ENCODE results near the gene PLVAP. TPM values are rescaled to one million over a fixed set of nuclear protein-coding genes. Genes with fewer than 3 reads are reported as not detected.
A peak's percentile ranks its signal among the peaks of the same experiment; 100 is the strongest.

PLVAP gene
- total and polyA plus RNA-seq, 12 donors = 27.9 to 381 (median 84.0) TPM

GRCh38 chr19:17323300-17323963 lies 53.7 kb downstream of the PLVAP start:
- DNase-seq = no peak
- intact Hi-C loops (cut with DNase I) = no loop called here
- Histone ChIP-seq H3K4me1 (replicated peaks in 1 of 2) (peaks cover 4 to 23% of the 10 kb centered on the region in 2 donors), H3K36me3 (replicated peaks in 1 of 2) (peaks cover 0 to 20% of the 10 kb centered on the region in 2 donors), H3K27ac (peak overlapping the region in 2 of 5 donors; percentile 54 to 75), H3K9me3 (replicated peaks in 1 of 3) (no peaks in the 10 kb centered on the region), H3K27me3 (no peaks in the 10 kb centered on the region), H3K4me3 (no peak overlapping the region)
- TF ChIP-seq CTCF (IDR thresholded peaks at IDR 0.05) (no peak), POLR2A (IDR thresholded peaks at IDR 0.05) (no peak)
- WGBS, 4 donors = 29 to 65% (median 48%) methylated on average over 9 to 56 of the region's 56 CpGs

- H3K4me3 ChIP-seq = no peak overlapping the region
- H3K27ac ChIP-seq = peak overlapping the region in 3 of 5 donors; percentile 39 to 54 (median 47)
- H3K4me1 ChIP-seq (replicated peaks in 1 of 2) = peaks cover 0 to 17% of the 10 kb centered on the region in 2 donors
- no peak for TF ChIP-seq CTCF (IDR thresholded peaks at IDR 0.05)
- no peak for TF ChIP-seq POLR2A (IDR thresholded peaks at IDR 0.05)
- peak in 3 of 7 donors; percentile 58 to 69 (median 65) for DNase-seq
- H3K9me3 ChIP-seq (replicated peaks in 1 of 3) = no peaks in the 10 kb centered on the region
- H3K36me3 ChIP-seq (replicated peaks in 1 of 2) = peaks cover 0 to 20% of the 10 kb centered on the region in 2 donors
- intact Hi-C loops (cut with DNase I) = no loop called here
- no peaks in the 10 kb centered on the region for H3K27me3 ChIP-seq
- 34 to 66% (median 62%) methylated on average over 4 to 10 of the region's 10 CpGs for WGBS, 4 donors
These were observed 54.3 kb downstream of the PLVAP start for GRCh38 chr19:17322854-17323253.

GRCh38 chr19:17321655-17322489 lies 55.3 kb downstream of the PLVAP start:
- Histone ChIP-seq H3K9me3 (replicated peaks in 1 of 3) (no peaks in the 10 kb centered on the region), H3K36me3 (replicated peaks in 1 of 2) (peaks cover 0 to 22% of the 10 kb centered on the region in 2 donors), H3K4me1 (replicated peaks in 1 of 2) (peaks cover 0 to 9% of the 10 kb centered on the region in 2 donors), H3K27ac (peak overlapping the region in 2 of 5 donors; percentile 47 to 54), H3K27me3 (no peaks in the 10 kb centered on the region), H3K4me3 (no peak overlapping the region)
- intact Hi-C loops (cut with DNase I) = no loop called here
- TF ChIP-seq CTCF (IDR thresholded peaks at IDR 0.05) = no peak
- no peak for TF ChIP-seq POLR2A (IDR thresholded peaks at IDR 0.05)
- no peak for DNase-seq
- 86 to 95% (median 91%) methylated on average over 13 to 19 of the region's 19 CpGs for WGBS, 4 donors

GRCh38 chr19:17320435-17320834 lies 56.7 kb downstream of the PLVAP start:
- peaks cover 0 to 9% of the 10 kb centered on the region in 2 donors for H3K4me1 ChIP-seq (replicated peaks in 1 of 2)
- no peak overlapping the region for H3K4me3 ChIP-seq
- H3K27ac ChIP-seq = no peak overlapping the region
- 85 to 100% (median 87%) methylated on average over 3 to 11 of the region's 11 CpGs for WGBS, 4 donors
- intact Hi-C loops (cut with DNase I) = no loop called here
- DNase-seq = no peak
- H3K36me3 ChIP-seq (replicated peaks in 1 of 2) = peaks cover 0 to 37% of the 10 kb centered on the region in 2 donors
- no peaks in the 10 kb centered on the region for H3K27me3 ChIP-seq
- TF ChIP-seq CTCF (IDR thresholded peaks at IDR 0.05) = no peak
- no peak for TF ChIP-seq POLR2A (IDR thresholded peaks at IDR 0.05)
- no peaks in the 10 kb centered on the region for H3K9me3 ChIP-seq (replicated peaks in 1 of 3)

Measured in adrenal gland (tissue), 12 donors.